Endodermal cell (in vitro differentiated cells): ENCODE results near the gene DUSP16. TPM values are rescaled to one million over a fixed set of nuclear protein-coding genes. Genes with fewer than 3 reads are reported as not detected.

Experiments used
- DNase-seq: peaks from one replicate; pipeline ENCODE4 v3.0.0-alpha.2; 2017
- H3K27ac ChIP-seq: 2 replicates; pipeline ENCODE4 v1.5.1; 2013; ENCODE audit warnings: mild to moderate bottlenecking, low read depth, low read length, moderate library complexity
- H3K27me3 ChIP-seq: 2 replicates; pipeline ENCODE4 v1.6.1; 2013; ENCODE audit warnings: mild to moderate bottlenecking, low read length, moderate library complexity; ENCODE audit not compliant: insufficient read depth, control insufficient read depth, poor library complexity, severe bottlenecking
- H3K36me3 ChIP-seq: 2 replicates; pipeline ENCODE4 v1.7.0; 2013; ENCODE audit warnings: mild to moderate bottlenecking, low read length, moderate library complexity; ENCODE audit not compliant: control insufficient read depth, insufficient read depth
- H3K4me1 ChIP-seq: one replicate; pipeline ENCODE4 v1.7.0; 2013; ENCODE audit warnings: low read length; ENCODE audit not compliant: control insufficient read depth, insufficient read depth
- H3K4me3 ChIP-seq: 2 replicates; pipeline ENCODE4 v1.5.1; 2013; ENCODE audit warnings: mild to moderate bottlenecking, low read length, moderate library complexity
- H3K9ac ChIP-seq: 2 replicates; pipeline ENCODE4 v1.6.1; 2013; ENCODE audit warnings: mild to moderate bottlenecking, low read length, moderate library complexity; ENCODE audit not compliant: poor library complexity, severe bottlenecking; ENCODE audit errors: extremely low read depth
- H3K9me3 ChIP-seq: 2 replicates; pipeline ENCODE4 v1.6.1; 2013; ENCODE audit warnings: mild to moderate bottlenecking, low read length, moderate library complexity; ENCODE audit not compliant: control insufficient read depth
- H3K27ac Mint-ChIP-seq: 2 replicates; pipeline ENCODE4 v1.8.0; 2020; ENCODE audit warnings: mixed read lengths
- H3K27me3 Mint-ChIP-seq: 2 replicates; pipeline ENCODE4 v1.8.0; 2021; ENCODE audit warnings: mild to moderate bottlenecking, mixed read lengths; ENCODE audit not compliant: insufficient read depth
- H3K36me3 Mint-ChIP-seq: 2 replicates; pipeline ENCODE4 v1.8.0; 2020; ENCODE audit warnings: low read depth, mixed read lengths
- H3K4me1 Mint-ChIP-seq: 2 replicates; pipeline ENCODE4 v1.8.0; 2020; ENCODE audit warnings: mixed read lengths
- H3K4me3 Mint-ChIP-seq: 2 replicates; pipeline ENCODE4 v1.8.0; 2020; ENCODE audit warnings: mild to moderate bottlenecking, moderate library complexity, mixed read lengths
- H3K9me3 Mint-ChIP-seq: 2 replicates; pipeline ENCODE4 v1.8.0; 2020; ENCODE audit warnings: mild to moderate bottlenecking, mixed read lengths
- CTCF ChIP-seq: fragments of 200-600 bp; sonication (generic); conservative IDR thresholded peaks from 2 replicates; pipeline ENCODE4 v1.5.0; 2021; ENCODE audit warnings: antibody characterized with exemption, mild to moderate bottlenecking
- WGBS, 2 experiments: methylation state at CpG; one replicate each; pipeline versions ENCODE4 v1.1.5 to v1.1.7; 2013; ENCODE audit warnings: missing lambda C conversion rate in 2 of 2, mixed read lengths in 1 of 2; ENCODE audit not compliant: insufficient coverage in 1 of 2, insufficient read length in 1 of 2; 5-methylcytosine and 5-hydroxymethylcytosine counted together
- total RNA-seq, 2 donors: library from RNA; stranded (reverse); fragmentation: NEBNext Ultra II Directional in 1 of 2; extraction: Animal tissue kit (Norgen Biotek cat#: 25700) in 1 of 2; gene quantifications; 2 replicates in 1 of 2; 3 replicates in 1 of 2; pipeline ENCODE4 v1.2.1, GENCODE V29; 2021

DUSP16 gene
- total RNA-seq, 2 donors from 2014 or later = 28.1 to 42.5 TPM

GRCh38 chr12:12562016-12562483 is 613 bp downstream of the DUSP16 start:
- TF ChIP-seq CTCF = peak; percentile 1
- Histone ChIP-seq H3K27me3 (no peaks in the 10 kb centered on the region), H3K27ac (peak overlapping the region; percentile 96), H3K9ac (peak overlapping the region; percentile 83), H3K36me3 (no peaks in the 10 kb centered on the region), H3K4me1 (no peaks in the 10 kb centered on the region), H3K9me3 (peaks cover 14% of the 10 kb centered on the region), H3K4me3 (peak overlapping the region; percentile 98)
- H3K4me1 Mint-ChIP-seq = peaks cover 32% of the 10 kb centered on the region
- peaks cover 15% of the 10 kb centered on the region for H3K36me3 Mint-ChIP-seq
- DNase-seq = peak; percentile 77
- H3K4me3 Mint-ChIP-seq = peak overlapping the region; percentile 86
- 0% methylated on average over 1 to 39 of the region's 45 CpGs for WGBS, 2 experiments
- H3K27me3 Mint-ChIP-seq = no peaks in the 10 kb centered on the region
- H3K27ac Mint-ChIP-seq = peak overlapping the region; percentile 97
- peaks cover 23% of the 10 kb centered on the region for H3K9me3 Mint-ChIP-seq

- H3K4me1 Mint-ChIP-seq = peaks cover 32% of the 10 kb centered on the region
- Histone ChIP-seq H3K4me1 (no peaks in the 10 kb centered on the region), H3K36me3 (no peaks in the 10 kb centered on the region), H3K27ac (peak overlapping the region; percentile 96), H3K4me3 (peak overlapping the region; percentile 98), H3K9ac (peak overlapping the region; percentile 83), H3K27me3 (no peaks in the 10 kb centered on the region), H3K9me3 (peaks cover 12% of the 10 kb centered on the region)
- WGBS, 2 experiments = 0% methylated on average over 9 to 60 of the region's 60 CpGs
- TF ChIP-seq CTCF = peak; percentile 56
- peak; percentile 86 for DNase-seq
- peak overlapping the region; percentile 95 for H3K27ac Mint-ChIP-seq
- peaks cover 21% of the 10 kb centered on the region for H3K9me3 Mint-ChIP-seq
- H3K4me3 Mint-ChIP-seq = peak overlapping the region; percentile 86
- H3K27me3 Mint-ChIP-seq = no peaks in the 10 kb centered on the region
- peaks cover 18% of the 10 kb centered on the region for H3K36me3 Mint-ChIP-seq
Measured at GRCh38 chr12:12561371-12562015, 1.2 kb downstream of the DUSP16 start.

GRCh38 chr12:12560587-12561370 is 1.9 kb downstream of the DUSP16 start:
- H3K9ac ChIP-seq = peak overlapping the region; percentile 83
- 15% methylated on average over 7 of the region's 9 CpGs; no CpG with 5 or more reads in 1 of the 2 experiments for WGBS, 2 experiments
- H3K36me3 ChIP-seq = no peaks in the 10 kb centered on the region
- peaks cover 18% of the 10 kb centered on the region for H3K9me3 Mint-ChIP-seq
- H3K36me3 Mint-ChIP-seq = peaks cover 18% of the 10 kb centered on the region
- H3K9me3 ChIP-seq = peaks cover 12% of the 10 kb centered on the region
- TF ChIP-seq CTCF = no peak
- H3K4me3 ChIP-seq = peak overlapping the region; percentile 98
- H3K27ac Mint-ChIP-seq = peak overlapping the region; percentile 95
- H3K27me3 ChIP-seq = no peaks in the 10 kb centered on the region
- peak; percentile 60 for DNase-seq
- no peaks in the 10 kb centered on the region for H3K27me3 Mint-ChIP-seq
- peaks cover 32% of the 10 kb centered on the region for H3K4me1 Mint-ChIP-seq
- peak overlapping the region; percentile 86 for H3K4me3 Mint-ChIP-seq
- no peaks in the 10 kb centered on the region for H3K4me1 ChIP-seq
- no peak overlapping the region for H3K27ac ChIP-seq
